Fibroblast of lung (primary cell): Measurements from ENCODE around the gene SPTBN2.

ENCODE experiments used
- EZH2 ChIP-seq: IDR thresholded peaks from 2 replicates; pipeline ENCODE4 v1.5.1; 2012; ENCODE audit warnings: low read length, control low read depth, mild to moderate bottlenecking; ENCODE audit errors: missing control alignments
- TF ChIP-seq, protein P1 (sequence below), 2 donors: IDR thresholded peaks in 1 of 2; conservative IDR thresholded peaks in 1 of 2; 1 replicate in 1 of 2; 2 replicates in 1 of 2; pipeline ENCODE4 v1.5.1; 2011 to 2012; ENCODE audit warnings: low read length in 2 of 2, control low read depth in 1 of 2, inconsistent platforms in 1 of 2, low read depth in 1 of 2, mild to moderate bottlenecking in 1 of 2

DNA sequence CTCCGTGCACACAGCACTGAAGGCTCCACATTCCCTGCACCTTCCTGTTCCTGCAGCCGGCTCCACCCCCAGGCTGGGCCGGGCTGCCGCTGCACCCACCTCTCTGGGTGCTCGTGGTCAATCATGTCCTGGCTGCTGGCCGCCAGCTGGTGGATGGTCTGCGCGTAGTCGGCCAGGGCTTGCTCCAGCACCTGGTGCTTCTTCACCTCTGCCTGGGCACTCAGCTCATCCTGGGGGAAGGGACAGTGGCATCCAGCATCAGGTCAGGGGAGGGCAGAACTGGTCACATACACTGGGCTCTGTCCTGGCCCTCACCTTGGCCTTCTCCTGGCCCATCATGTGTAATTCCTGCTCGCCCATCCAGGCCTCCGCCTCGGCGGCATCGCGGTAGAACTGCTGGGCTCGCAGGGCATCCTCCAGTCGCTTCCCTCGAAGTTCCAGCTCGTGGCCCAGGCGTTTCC lies 36.1 kb downstream of the SPTBN2 start:
- TF ChIP-seq, protein P1, sequence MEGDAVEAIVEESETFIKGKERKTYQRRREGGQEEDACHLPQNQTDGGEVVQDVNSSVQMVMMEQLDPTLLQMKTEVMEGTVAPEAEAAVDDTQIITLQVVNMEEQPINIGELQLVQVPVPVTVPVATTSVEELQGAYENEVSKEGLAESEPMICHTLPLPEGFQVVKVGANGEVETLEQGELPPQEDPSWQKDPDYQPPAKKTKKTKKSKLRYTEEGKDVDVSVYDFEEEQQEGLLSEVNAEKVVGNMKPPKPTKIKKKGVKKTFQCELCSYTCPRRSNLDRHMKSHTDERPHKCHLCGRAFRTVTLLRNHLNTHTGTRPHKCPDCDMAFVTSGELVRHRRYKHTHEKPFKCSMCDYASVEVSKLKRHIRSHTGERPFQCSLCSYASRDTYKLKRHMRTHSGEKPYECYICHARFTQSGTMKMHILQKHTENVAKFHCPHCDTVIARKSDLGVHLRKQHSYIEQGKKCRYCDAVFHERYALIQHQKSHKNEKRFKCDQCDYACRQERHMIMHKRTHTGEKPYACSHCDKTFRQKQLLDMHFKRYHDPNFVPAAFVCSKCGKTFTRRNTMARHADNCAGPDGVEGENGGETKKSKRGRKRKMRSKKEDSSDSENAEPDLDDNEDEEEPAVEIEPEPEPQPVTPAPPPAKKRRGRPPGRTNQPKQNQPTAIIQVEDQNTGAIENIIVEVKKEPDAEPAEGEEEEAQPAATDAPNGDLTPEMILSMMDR (conservative IDR thresholded peaks at IDR 0.05 in 1 of 2, IDR thresholded peaks at IDR 0.05 in 1 of 2; ENCODE audit: low read depth in 1 of 2, low read length in 2 of 2) = no peak
- TF ChIP-seq EZH2 = no peak
